Measurements from ENCODE around the gene FKBP9. TPM values are rescaled to one million over a fixed set of nuclear protein-coding genes. Genes with fewer than 3 reads are reported as not detected.
A peak's percentile ranks its signal among the peaks of the same experiment; 100 is the strongest.

Gene FKBP9
- total RNA-seq, 1 donor from 2014 or later, result 355 TPM

DNA sequence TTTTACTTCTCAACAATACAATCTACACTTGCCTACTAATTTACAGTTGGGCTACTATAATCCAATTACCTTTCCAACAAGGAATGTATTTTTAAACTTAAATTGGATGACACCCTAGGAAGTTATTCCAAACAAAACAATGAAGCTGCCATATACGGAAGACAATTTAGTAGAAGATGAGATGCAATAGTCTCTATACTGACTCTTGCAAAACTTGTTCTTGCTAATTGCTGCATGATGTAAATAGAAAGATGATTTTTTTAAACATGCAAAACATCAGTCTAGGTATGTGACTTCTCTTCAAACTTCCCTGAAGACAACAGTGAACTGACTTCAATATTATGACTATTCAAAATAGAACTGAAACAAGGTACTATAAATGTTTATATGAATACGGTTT, 87.7 kb downstream of the FKBP9 start:
- no peaks in the 10 kb centered on the region for H3K27me3 Mint-ChIP-seq (ENCODE audit: low read depth)
- no peaks in the 10 kb centered on the region for H3K36me3 Mint-ChIP-seq (ENCODE audit: low read depth)
- no peak for DNase-seq (ENCODE audit: low spot score)
- no peak overlapping the region for H3K4me3 Mint-ChIP-seq (ENCODE audit: unreplicated experiment)
- TF ChIP-seq, protein P1, sequence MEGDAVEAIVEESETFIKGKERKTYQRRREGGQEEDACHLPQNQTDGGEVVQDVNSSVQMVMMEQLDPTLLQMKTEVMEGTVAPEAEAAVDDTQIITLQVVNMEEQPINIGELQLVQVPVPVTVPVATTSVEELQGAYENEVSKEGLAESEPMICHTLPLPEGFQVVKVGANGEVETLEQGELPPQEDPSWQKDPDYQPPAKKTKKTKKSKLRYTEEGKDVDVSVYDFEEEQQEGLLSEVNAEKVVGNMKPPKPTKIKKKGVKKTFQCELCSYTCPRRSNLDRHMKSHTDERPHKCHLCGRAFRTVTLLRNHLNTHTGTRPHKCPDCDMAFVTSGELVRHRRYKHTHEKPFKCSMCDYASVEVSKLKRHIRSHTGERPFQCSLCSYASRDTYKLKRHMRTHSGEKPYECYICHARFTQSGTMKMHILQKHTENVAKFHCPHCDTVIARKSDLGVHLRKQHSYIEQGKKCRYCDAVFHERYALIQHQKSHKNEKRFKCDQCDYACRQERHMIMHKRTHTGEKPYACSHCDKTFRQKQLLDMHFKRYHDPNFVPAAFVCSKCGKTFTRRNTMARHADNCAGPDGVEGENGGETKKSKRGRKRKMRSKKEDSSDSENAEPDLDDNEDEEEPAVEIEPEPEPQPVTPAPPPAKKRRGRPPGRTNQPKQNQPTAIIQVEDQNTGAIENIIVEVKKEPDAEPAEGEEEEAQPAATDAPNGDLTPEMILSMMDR (IDR thresholded peaks at IDR 0.05), result no peak
- H3K9me3 Mint-ChIP-seq (ENCODE audit: low read depth), result no peaks in the 10 kb centered on the region
- H3K4me1 Mint-ChIP-seq (ENCODE audit: low read depth), result peaks cover 22% of the 10 kb centered on the region
- no peak overlapping the region for H3K27ac Mint-ChIP-seq (ENCODE audit: unreplicated experiment)

DNA sequence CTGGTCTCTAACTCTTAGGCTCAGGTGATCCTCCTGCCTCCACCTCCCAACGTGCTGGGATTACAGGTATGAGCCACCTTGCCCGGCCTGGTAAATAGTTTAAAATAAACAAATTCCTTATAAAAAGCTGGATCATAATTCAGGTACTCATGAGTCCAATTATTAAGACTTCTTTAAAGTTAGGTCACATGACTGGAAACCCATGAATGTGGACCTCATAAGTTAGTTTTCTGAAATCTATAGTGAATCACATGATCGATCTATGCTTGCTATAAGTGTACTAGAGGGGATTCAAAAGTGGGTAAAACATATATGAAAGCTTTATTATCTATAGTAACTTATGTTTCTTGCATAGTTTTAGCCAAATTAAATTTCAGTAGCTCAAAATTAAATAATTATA, 91.0 kb downstream of the FKBP9 start:
- Mint-ChIP-seq H3K4me1 (ENCODE audit: low read depth) (peaks cover 13% of the 10 kb centered on the region), H3K27me3 (ENCODE audit: low read depth) (no peaks in the 10 kb centered on the region), H3K9me3 (ENCODE audit: low read depth) (no peaks in the 10 kb centered on the region), H3K27ac (ENCODE audit: unreplicated experiment) (no peak overlapping the region), H3K4me3 (ENCODE audit: unreplicated experiment) (no peak overlapping the region), H3K36me3 (ENCODE audit: low read depth) (no peaks in the 10 kb centered on the region)
- TF ChIP-seq, protein P1 (IDR thresholded peaks at IDR 0.05), result no peak
- no peak for DNase-seq (ENCODE audit: low spot score)

DNA sequence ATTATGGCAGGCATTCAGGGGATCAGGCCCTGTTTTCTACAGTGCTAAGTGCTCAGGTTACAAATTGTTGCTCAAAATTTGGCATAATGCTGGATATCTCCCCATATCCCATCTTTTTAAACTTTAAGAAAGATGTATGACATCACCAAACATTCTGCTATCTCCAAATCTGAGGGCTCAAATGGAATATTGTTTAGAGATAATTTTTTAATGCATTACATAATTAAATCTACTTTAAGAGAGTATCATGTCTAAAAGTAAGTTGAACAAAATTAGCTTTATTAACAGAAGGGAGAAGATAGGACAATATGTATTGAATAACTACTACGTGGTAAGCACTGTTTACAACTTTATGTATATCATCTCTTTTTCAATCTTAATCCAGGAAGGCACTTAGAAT, 91.5 kb downstream of the FKBP9 start:
- TF ChIP-seq, protein P1 (IDR thresholded peaks at IDR 0.05), result no peak
- no peaks in the 10 kb centered on the region for H3K9me3 Mint-ChIP-seq (ENCODE audit: low read depth)
- no peak for DNase-seq (ENCODE audit: low spot score)
- H3K27me3 Mint-ChIP-seq (ENCODE audit: low read depth), result no peaks in the 10 kb centered on the region
- H3K36me3 Mint-ChIP-seq (ENCODE audit: low read depth), result no peaks in the 10 kb centered on the region
- no peak overlapping the region for H3K4me3 Mint-ChIP-seq (ENCODE audit: unreplicated experiment)
- H3K4me1 Mint-ChIP-seq (ENCODE audit: low read depth), result peaks cover 13% of the 10 kb centered on the region
- H3K27ac Mint-ChIP-seq (ENCODE audit: unreplicated experiment), result no peak overlapping the region

DNA sequence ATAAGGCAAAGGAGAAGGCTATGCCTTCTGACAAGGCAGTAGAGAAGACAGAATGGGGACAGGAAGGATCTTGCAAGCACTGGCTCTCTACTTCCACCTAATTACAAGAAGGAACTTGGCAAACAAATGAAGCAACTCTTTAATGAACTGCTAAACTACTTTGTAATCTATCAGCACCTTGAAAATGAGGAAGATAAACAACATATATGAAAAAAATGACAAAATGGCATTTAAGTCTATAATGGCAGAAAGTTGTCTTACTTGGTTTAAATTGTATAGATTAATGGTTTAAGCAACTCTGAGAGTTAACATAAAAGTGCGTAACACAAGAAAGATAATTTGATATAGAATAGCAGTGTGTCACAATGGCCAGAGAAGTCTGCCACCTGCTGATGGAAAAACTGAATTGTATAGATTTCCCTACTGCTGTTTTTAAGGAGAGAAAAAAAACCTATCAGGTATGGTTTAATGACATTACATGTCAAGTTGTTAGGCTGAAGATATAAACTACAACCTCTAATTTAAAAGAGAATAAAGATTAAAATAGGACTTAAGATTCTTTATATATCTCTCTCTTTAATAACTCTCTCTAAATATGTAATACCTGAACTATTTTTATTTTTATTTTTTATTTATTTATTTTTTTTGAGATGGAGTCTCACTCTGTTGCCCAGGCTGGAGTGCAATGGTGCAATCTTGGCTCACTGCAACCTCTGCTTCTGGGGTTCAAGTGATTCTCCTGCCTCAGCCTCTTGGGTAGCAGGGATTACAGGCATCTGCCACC, 93.5 kb downstream of the FKBP9 start:
- H3K36me3 Mint-ChIP-seq (ENCODE audit: low read depth), result no peaks in the 10 kb centered on the region
- DNase-seq (ENCODE audit: low spot score), result no peak
- no peak overlapping the region for H3K27ac Mint-ChIP-seq (ENCODE audit: unreplicated experiment)
- TF ChIP-seq, protein P1 (IDR thresholded peaks at IDR 0.05), result peak; percentile 92
- H3K27me3 Mint-ChIP-seq (ENCODE audit: low read depth), result no peaks in the 10 kb centered on the region
- no peaks in the 10 kb centered on the region for H3K4me1 Mint-ChIP-seq (ENCODE audit: low read depth)
- no peaks in the 10 kb centered on the region for H3K9me3 Mint-ChIP-seq (ENCODE audit: low read depth)
- no peak overlapping the region for H3K4me3 Mint-ChIP-seq (ENCODE audit: unreplicated experiment)

DNA sequence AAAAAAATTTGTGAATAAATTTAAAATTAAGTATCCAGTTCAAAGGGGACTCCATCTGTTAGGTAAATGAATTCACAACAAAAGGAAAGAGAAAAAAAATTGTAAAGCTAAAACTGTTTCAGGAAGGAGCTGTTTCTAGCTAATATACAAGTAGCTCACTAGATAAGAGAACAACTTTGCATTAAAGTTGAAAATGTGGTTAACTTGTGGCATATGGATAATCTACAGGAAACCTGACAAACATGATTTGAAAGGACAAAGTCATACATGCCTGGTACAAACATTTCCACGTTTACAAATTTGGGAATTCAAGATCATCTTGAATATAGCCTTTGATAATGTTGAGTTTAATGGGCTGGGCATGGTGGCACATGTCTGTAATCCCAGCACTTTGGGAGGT, 96.5 kb downstream of the FKBP9 start:
- no peaks in the 10 kb centered on the region for H3K36me3 Mint-ChIP-seq (ENCODE audit: low read depth)
- no peaks in the 10 kb centered on the region for H3K27me3 Mint-ChIP-seq (ENCODE audit: low read depth)
- peaks cover 3% of the 10 kb centered on the region for H3K4me1 Mint-ChIP-seq (ENCODE audit: low read depth)
- no peak for DNase-seq (ENCODE audit: low spot score)
- TF ChIP-seq, protein P1 (IDR thresholded peaks at IDR 0.05), result no peak
- no peak overlapping the region for H3K27ac Mint-ChIP-seq (ENCODE audit: unreplicated experiment)
- no peak overlapping the region for H3K4me3 Mint-ChIP-seq (ENCODE audit: unreplicated experiment)
- no peaks in the 10 kb centered on the region for H3K9me3 Mint-ChIP-seq (ENCODE audit: low read depth)

All from chondrocyte (in vitro differentiated cells).